ENCODE data around the gene AKR1D1. TPM values are rescaled to one million over a fixed set of nuclear protein-coding genes. Genes with fewer than 3 reads are reported as not detected.
A peak's percentile ranks its signal among the peaks of the same experiment; 100 is the strongest.

Gene AKR1D1
- total and polyA plus RNA-seq, 2 experiments from 2014 or later: 0.18 TPM; not detected in 1

DNA sequence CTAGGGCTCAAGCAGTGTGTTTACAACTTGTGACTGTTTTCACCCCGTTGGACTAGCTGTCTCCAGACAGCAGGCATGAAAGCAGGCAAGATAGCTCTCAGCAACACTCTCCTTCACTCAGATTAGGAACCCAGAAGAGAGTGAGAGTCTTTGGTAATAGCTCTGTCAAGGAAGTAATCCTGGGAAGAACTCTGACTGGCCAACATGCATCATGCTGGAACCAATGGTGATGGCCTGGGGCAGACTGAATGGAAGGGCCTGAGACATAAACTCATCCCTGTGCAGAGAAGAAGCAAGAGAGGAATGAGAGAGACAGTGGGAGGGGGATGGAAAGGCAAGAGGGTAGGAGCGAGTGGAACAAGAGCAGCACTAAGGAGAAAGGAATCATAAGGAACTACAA lies 48.9 kb downstream of the AKR1D1 start:
- Histone ChIP-seq H3K36me3 (no peaks in the 10 kb centered on the region), H3K4me3 (no peak overlapping the region), H3K9me3 (ENCODE audit: low read depth) (no peaks in the 10 kb centered on the region), H3K27me3 (no peaks in the 10 kb centered on the region), H3K27ac (peak overlapping the region; percentile 88), H3K4me1 (ENCODE audit: low read depth) (peaks cover 26% of the 10 kb centered on the region)
- TF ChIP-seq, protein P1, sequence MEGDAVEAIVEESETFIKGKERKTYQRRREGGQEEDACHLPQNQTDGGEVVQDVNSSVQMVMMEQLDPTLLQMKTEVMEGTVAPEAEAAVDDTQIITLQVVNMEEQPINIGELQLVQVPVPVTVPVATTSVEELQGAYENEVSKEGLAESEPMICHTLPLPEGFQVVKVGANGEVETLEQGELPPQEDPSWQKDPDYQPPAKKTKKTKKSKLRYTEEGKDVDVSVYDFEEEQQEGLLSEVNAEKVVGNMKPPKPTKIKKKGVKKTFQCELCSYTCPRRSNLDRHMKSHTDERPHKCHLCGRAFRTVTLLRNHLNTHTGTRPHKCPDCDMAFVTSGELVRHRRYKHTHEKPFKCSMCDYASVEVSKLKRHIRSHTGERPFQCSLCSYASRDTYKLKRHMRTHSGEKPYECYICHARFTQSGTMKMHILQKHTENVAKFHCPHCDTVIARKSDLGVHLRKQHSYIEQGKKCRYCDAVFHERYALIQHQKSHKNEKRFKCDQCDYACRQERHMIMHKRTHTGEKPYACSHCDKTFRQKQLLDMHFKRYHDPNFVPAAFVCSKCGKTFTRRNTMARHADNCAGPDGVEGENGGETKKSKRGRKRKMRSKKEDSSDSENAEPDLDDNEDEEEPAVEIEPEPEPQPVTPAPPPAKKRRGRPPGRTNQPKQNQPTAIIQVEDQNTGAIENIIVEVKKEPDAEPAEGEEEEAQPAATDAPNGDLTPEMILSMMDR (IDR thresholded peaks at IDR 0.05; ENCODE audit: low read depth, low read length): no peak
- DNase-seq (ENCODE audit: low read depth in 1 of 2, low spot score in 1 of 2): peak; percentile 25 to 47

DNA sequence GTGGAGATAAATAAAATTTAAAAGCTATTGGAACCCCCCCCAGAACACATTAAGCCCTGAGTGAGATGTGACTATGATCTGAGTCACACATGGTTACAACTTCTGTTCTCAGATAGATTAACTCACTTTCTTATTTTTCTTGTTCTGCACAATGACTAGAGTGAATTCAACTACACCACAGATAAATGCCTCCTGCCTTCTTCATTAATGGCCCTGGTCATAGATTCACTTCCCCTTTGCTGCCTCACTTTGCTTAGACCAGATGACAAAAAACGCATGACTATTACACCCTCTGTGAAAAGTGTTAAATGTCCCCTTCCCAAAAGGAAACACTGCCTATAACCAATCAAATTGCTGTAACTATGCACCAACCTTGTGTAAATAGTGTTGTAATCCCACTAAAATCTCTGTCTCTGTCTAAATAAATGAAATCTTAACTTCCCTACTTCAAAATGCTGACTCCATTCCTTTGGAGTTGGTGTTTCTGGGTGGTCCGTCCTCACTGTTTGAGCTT lies 49.4 kb downstream of the AKR1D1 start:
- H3K36me3 ChIP-seq: no peaks in the 10 kb centered on the region
- H3K4me1 ChIP-seq (ENCODE audit: low read depth): peaks cover 21% of the 10 kb centered on the region
- H3K4me3 ChIP-seq: no peak overlapping the region
- H3K27ac ChIP-seq: peak overlapping the region; percentile 88
- H3K9me3 ChIP-seq (ENCODE audit: low read depth): no peaks in the 10 kb centered on the region
- no peak for DNase-seq (ENCODE audit: low read depth in 1 of 2, low spot score in 1 of 2)
- no peaks in the 10 kb centered on the region for H3K27me3 ChIP-seq
- TF ChIP-seq, protein P1 (IDR thresholded peaks at IDR 0.05; ENCODE audit: low read depth, low read length): no peak

DNA sequence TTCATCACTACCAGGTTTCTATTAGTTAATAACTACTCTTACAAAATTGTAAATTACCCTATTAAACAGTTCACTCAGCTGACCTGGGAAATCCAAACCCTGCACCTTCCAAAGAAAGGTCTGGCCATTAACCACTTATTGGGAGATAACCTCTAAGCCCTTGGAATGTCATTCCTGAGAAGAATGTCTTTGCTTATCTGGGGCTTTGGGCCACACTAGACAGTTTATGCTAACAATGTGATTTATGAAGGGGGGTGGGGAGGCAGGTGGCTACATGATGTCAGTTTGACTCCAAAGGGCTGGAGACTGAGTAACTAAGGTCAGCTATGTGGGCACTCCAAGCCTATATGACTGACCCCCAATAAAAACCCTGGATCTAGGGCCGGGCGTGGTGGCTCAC lies 50.7 kb downstream of the AKR1D1 start:
- no peaks in the 10 kb centered on the region for H3K9me3 ChIP-seq (ENCODE audit: low read depth)
- H3K4me3 ChIP-seq: no peak overlapping the region
- peak in 1 of 2 donors; percentile 67 for DNase-seq (ENCODE audit: low read depth in 1 of 2, low spot score in 1 of 2)
- H3K27ac ChIP-seq: peak overlapping the region; percentile 88
- no peaks in the 10 kb centered on the region for H3K36me3 ChIP-seq
- TF ChIP-seq, protein P1 (IDR thresholded peaks at IDR 0.05; ENCODE audit: low read depth, low read length): no peak
- peaks cover 19% of the 10 kb centered on the region for H3K4me1 ChIP-seq (ENCODE audit: low read depth)
- no peaks in the 10 kb centered on the region for H3K27me3 ChIP-seq

DNA sequence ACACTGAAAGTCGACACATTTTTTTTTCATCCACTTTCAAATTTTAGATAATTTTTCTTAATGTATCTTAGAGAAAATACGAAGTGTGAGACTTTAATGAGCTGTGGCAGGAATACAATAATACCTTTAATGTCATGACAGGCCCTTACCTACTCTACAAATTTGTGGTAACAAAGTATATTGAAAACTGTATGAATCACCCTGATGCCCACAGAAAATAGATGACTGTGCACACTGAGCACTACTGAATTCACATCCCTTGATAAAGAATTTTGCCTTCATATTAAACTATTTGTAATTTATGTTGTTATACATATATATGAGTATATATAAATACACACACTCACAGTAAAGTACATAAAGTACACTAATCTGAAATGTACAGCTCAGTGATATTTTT lies 51.7 kb downstream of the AKR1D1 start:
- no peak for DNase-seq (ENCODE audit: low read depth in 1 of 2, low spot score in 1 of 2)
- H3K9me3 ChIP-seq (ENCODE audit: low read depth): no peaks in the 10 kb centered on the region
- no peaks in the 10 kb centered on the region for H3K36me3 ChIP-seq
- H3K27me3 ChIP-seq: no peaks in the 10 kb centered on the region
- peaks cover 19% of the 10 kb centered on the region for H3K4me1 ChIP-seq (ENCODE audit: low read depth)
- H3K4me3 ChIP-seq: no peak overlapping the region
- TF ChIP-seq, protein P1 (IDR thresholded peaks at IDR 0.05; ENCODE audit: low read depth, low read length): no peak
- H3K27ac ChIP-seq: peak overlapping the region; percentile 88

DNA sequence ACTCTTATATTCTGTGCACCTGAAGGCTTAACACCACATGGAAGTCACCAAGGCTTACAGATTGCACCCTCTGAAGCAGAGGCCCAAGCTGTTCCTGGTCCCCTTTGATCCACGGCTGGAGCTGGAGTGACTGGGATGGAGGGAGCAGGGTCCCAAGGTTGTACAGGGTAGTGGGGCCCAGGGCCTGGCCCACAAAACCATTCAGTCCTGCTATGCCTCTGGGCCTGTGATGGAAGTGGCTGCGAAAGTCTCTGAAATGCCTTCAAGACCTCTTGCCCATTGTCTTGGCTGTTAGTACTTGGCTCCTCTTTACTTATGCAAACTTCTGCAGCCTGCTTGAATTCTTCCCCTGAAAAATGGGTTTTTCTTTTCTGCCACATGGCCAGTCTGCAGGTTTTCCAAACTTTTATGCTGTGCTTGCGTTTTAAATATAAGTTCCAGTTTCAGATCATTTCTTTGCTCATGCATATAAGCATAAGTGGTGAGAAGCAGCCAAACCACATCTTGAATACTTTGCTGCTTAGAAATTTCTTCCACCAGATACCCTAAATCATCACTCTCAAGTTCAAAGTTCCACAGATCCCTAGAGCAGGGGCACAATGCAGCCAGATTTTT lies 53.4 kb downstream of the AKR1D1 start:
- H3K36me3 ChIP-seq: no peaks in the 10 kb centered on the region
- TF ChIP-seq, protein P1 (IDR thresholded peaks at IDR 0.05; ENCODE audit: low read depth, low read length): no peak
- H3K9me3 ChIP-seq (ENCODE audit: low read depth): no peaks in the 10 kb centered on the region
- DNase-seq (ENCODE audit: low read depth in 1 of 2, low spot score in 1 of 2): no peak
- no peak overlapping the region for H3K4me3 ChIP-seq
- H3K4me1 ChIP-seq (ENCODE audit: low read depth): peaks cover 17% of the 10 kb centered on the region
- H3K27ac ChIP-seq: no peak overlapping the region
- no peaks in the 10 kb centered on the region for H3K27me3 ChIP-seq

Measured in cardiac muscle cell (in vitro differentiated cells and primary cell).